Kidney (tissue), 14 donors: ENCODE data around the gene IMPA2. TPM values are rescaled to one million over a fixed set of nuclear protein-coding genes. Genes with fewer than 3 reads are reported as not detected.
"Not testable (repeated sequence)": the region's sequence is repeated elsewhere in the genome, so short reads cannot be mapped to it uniquely, and the experiment has no call there.

Experiments used
- DNase-seq, 5 donors: peaks; one replicate each; pipeline ENCODE4 v3.0.0-alpha.2; 2013 to 2020
- FAIRE-seq: peaks from 2 replicates; lab custom pipeline; 2012; peaks lifted over from hg19 to GRCh38; lab: Jason Lieb, UNC
- H3K27ac ChIP-seq, 2 donors: one replicate each; pipeline ENCODE4 v1.7.0; 2013; ENCODE audit warnings: low read depth in 2 of 2, low read length in 2 of 2, inconsistent platforms in 1 of 2
- H3K27me3 ChIP-seq: one replicate; pipeline ENCODE4 v1.7.1; 2013; ENCODE audit warnings: low read length, inconsistent platforms; ENCODE audit not compliant: control insufficient read depth, insufficient read depth
- H3K36me3 ChIP-seq, 3 donors: one replicate each; pipeline versions ENCODE4 v1.7.0 to v1.7.1; 2013; ENCODE audit warnings: low read length in 3 of 3, control low read depth in 1 of 3, inconsistent platforms in 1 of 3; ENCODE audit not compliant: insufficient read depth in 3 of 3, control insufficient read depth in 2 of 3
- H3K4me1 ChIP-seq, 3 donors: one replicate each; pipeline versions ENCODE4 v1.7.0 to v1.7.1; 2013; ENCODE audit warnings: low read length in 3 of 3, inconsistent platforms in 1 of 3, low read depth in 1 of 3; ENCODE audit not compliant: control insufficient read depth in 2 of 3, insufficient read depth in 2 of 3
- H3K4me3 ChIP-seq, 3 donors: one replicate each; pipeline versions ENCODE4 v1.7.0 to v1.8.1; 2013; ENCODE audit warnings: low read length in 3 of 3, control low read depth in 1 of 3, inconsistent platforms in 1 of 3
- H3K9ac ChIP-seq, 3 donors: one replicate each; pipeline versions ENCODE4 v1.7.0 to v1.7.1; 2013; ENCODE audit warnings: low read length in 3 of 3, control low read depth in 1 of 3, inconsistent platforms in 1 of 3
- H3K9me3 ChIP-seq, 3 donors: one replicate each; pipeline versions ENCODE4 v1.7.0 to v1.7.1; 2013; ENCODE audit warnings: low read length in 3 of 3, control low read depth in 1 of 3, inconsistent platforms in 1 of 3; ENCODE audit not compliant: control insufficient read depth in 2 of 3, insufficient read depth in 1 of 3
- intact Hi-C: fragments of 100-400 bp; cut with DNase I; formaldehyde crosslinking; loops from one replicate; pipeline ENCODE4 v1.11.1; 2022
- polyA plus RNA-seq: library from polyadenylated mRNA; stranded (reverse); fragments of 350-450 nt; fragmentation: Illumina TruSeq; extraction: RNeasy Lipid Tissue Mini Kit (QIAGEN cat#74804); gene quantifications from one replicate; pipeline ENCODE4 v1.2.3, GENCODE V29; 2014; ENCODE audit warnings: low read depth, low replicate concordance; ENCODE audit not compliant: insufficient read depth
- total RNA-seq: library from RNA; stranded (reverse); fragmentation: NEBNext Ultra II Directional; extraction: Animal tissue kit (Norgen Biotek cat#: 25700); gene quantifications from one replicate; pipeline ENCODE4 v1.2.1, GENCODE V29; 2021
- TF ChIP-seq, protein P1 (sequence below): IDR thresholded peaks from 3 replicates; pipeline ENCODE4 v1.5.1; 2012; ENCODE audit warnings: mild to moderate bottlenecking, moderate library complexity, borderline replicate concordance; ENCODE audit not compliant: insufficient read depth; ENCODE audit errors: extremely low read depth
- donor health status: control.
- donor health status: control.
- donor health status: control.
- donor health status: control.
- donor health status: control.
- donor health status: DM: yes; HTN: yes; CAD: no.
- donor health status: Normal renal cell carcinoma (clear cell type).

The IMPA2 gene
- total and polyA plus RNA-seq, 2 donors from 2014 or later, result 157 to 348 TPM

DNA sequence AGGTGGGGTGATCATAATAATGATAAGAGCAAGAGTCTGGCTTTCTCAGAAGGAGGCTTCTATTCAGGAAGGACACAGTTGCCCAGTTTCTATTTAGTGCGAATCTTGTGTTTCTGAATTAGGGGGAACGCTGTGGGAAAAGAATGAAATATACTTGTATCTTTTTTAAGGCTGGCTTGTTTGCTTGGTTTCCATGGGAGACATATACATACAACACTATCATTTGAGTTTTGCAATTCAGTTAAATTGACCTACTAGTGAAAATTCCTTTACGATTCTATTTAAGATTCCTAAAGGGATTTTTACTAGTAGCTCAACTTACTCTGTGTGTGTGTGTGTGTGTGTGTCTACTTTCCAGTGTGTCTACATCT is 87.6 kb downstream of the IMPA2 start:
- FAIRE-seq (no peak), DNase-seq (no peak)
- intact Hi-C loops, result no loop called here

DNA sequence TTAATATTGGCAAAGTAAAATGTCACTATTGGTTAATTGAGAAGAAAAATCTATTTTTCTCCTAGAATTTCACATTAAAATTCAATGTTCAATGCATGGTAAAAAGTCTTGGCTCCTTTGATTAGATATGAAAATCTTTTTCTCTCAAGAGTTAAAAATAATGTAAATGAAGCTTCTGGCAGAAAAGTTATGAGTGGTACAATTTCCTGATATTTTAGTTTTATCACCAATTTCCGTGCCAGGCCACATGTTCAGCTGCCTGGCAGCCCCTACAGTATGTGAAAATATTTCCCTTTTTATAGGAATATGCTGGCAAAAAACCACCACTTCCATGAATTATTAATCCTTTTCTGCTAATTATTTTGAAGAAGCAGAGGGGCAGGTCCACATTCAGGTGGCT is 89.8 kb downstream of the IMPA2 start:
- H3K4me3 ChIP-seq, H3K9ac ChIP-seq, H3K27me3 ChIP-seq, H3K36me3 ChIP-seq, FAIRE-seq, DNase-seq, H3K4me1 ChIP-seq, intact Hi-C loops, H3K27ac ChIP-seq, H3K9me3 ChIP-seq: not testable (repeated sequence)

More for the DNA sequence above, 87.6 kb downstream of the IMPA2 start:
- no peak overlapping the region for H3K9ac ChIP-seq
- no peaks in the 10 kb centered on the region for H3K9me3 ChIP-seq
- H3K4me3 ChIP-seq, result no peak overlapping the region
- TF ChIP-seq, protein P1, sequence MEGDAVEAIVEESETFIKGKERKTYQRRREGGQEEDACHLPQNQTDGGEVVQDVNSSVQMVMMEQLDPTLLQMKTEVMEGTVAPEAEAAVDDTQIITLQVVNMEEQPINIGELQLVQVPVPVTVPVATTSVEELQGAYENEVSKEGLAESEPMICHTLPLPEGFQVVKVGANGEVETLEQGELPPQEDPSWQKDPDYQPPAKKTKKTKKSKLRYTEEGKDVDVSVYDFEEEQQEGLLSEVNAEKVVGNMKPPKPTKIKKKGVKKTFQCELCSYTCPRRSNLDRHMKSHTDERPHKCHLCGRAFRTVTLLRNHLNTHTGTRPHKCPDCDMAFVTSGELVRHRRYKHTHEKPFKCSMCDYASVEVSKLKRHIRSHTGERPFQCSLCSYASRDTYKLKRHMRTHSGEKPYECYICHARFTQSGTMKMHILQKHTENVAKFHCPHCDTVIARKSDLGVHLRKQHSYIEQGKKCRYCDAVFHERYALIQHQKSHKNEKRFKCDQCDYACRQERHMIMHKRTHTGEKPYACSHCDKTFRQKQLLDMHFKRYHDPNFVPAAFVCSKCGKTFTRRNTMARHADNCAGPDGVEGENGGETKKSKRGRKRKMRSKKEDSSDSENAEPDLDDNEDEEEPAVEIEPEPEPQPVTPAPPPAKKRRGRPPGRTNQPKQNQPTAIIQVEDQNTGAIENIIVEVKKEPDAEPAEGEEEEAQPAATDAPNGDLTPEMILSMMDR, result no peak
- H3K4me1 ChIP-seq, result no peaks in the 10 kb centered on the region
- H3K27ac ChIP-seq, result no peak overlapping the region
- H3K27me3 ChIP-seq, result no peaks in the 10 kb centered on the region
- no peaks in the 10 kb centered on the region for H3K36me3 ChIP-seq

DNA sequence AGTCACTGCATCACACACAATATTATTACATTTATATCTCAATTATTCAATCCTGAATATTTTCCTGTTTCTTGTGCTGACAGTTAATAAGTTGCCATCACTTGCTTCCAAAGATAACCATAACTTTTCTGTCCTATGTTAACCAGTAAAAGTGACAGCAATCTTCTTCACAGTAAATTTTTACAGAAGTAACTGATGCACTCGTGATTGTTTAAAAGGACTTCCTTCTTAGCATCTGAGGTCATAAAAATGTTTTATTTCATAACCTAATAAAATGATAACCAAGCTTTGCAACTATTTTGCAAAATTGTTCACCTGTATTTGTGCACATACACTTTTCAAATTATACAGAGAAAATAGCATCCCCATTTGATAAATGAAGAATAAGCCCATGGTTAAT is 91.7 kb downstream of the IMPA2 start:
- Histone ChIP-seq H3K9ac (no peak overlapping the region), H3K27ac (no peak overlapping the region), H3K4me3 (no peak overlapping the region), H3K36me3 (no peaks in the 10 kb centered on the region), H3K4me1 (no peaks in the 10 kb centered on the region), H3K27me3 (no peaks in the 10 kb centered on the region), H3K9me3 (no peaks in the 10 kb centered on the region)
- intact Hi-C loops, result no loop called here
- no peak for FAIRE-seq
- TF ChIP-seq, protein P1, result no peak
- no peak for DNase-seq

DNA sequence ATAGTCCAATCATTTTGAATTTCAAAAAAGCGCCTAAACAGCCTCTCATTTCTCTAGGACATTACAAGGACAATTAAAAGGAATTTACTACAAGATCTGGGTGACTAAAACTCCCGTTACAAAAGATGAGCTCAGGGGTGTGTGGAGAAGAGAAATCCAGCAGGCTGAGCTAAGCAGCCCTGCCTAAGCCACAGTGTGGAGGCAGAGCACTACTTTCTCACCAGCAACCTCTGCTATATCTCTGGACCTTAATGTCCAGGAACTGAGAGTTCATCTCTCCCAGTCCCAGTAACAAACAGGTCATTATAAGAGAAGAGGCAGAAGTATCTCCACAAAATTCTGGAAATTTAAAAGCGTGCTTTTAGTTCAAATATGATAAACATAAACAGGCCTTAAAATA is 93.4 kb downstream of the IMPA2 start:
- Histone ChIP-seq H3K27me3 (no peaks in the 10 kb centered on the region), H3K36me3 (no peaks in the 10 kb centered on the region), H3K9me3 (no peaks in the 10 kb centered on the region), H3K27ac (no peak overlapping the region), H3K4me3 (no peak overlapping the region), H3K4me1 (no peaks in the 10 kb centered on the region), H3K9ac (no peak overlapping the region)
- DNase-seq, result peak in 2 of 5 donors; percentile 7 to 25
- intact Hi-C loops, result no loop called here
- no peak for FAIRE-seq
- TF ChIP-seq, protein P1, result no peak
